Neuron (in vitro differentiated cells): ENCODE measurements around the gene SGMS1.

Experiments
- H2AFZ ChIP-seq: one replicate; pipeline ENCODE4 v1.6.1; 2013; ENCODE audit warnings: low read depth, mild to moderate bottlenecking, inconsistent platforms, low read length, moderate library complexity
- H3K27me3 ChIP-seq: one replicate; pipeline ENCODE4 v1.6.1; 2013; ENCODE audit warnings: low read length; ENCODE audit not compliant: insufficient read depth
- H3K36me3 ChIP-seq: one replicate; pipeline ENCODE4 v1.6.1; 2013; ENCODE audit warnings: low read length; ENCODE audit not compliant: insufficient read depth
- H3K4me1 ChIP-seq: one replicate; pipeline ENCODE4 v1.6.1; 2013; ENCODE audit warnings: low read length; ENCODE audit not compliant: insufficient read depth
- H3K4me3 ChIP-seq: 2 replicates; pipeline ENCODE4 v1.5.1; 2013; ENCODE audit warnings: mild to moderate bottlenecking, low read length, moderate library complexity
- H3K9me3 ChIP-seq: one replicate; pipeline ENCODE4 v1.6.1; 2013; ENCODE audit warnings: low read length

The SGMS1 gene

DNA sequence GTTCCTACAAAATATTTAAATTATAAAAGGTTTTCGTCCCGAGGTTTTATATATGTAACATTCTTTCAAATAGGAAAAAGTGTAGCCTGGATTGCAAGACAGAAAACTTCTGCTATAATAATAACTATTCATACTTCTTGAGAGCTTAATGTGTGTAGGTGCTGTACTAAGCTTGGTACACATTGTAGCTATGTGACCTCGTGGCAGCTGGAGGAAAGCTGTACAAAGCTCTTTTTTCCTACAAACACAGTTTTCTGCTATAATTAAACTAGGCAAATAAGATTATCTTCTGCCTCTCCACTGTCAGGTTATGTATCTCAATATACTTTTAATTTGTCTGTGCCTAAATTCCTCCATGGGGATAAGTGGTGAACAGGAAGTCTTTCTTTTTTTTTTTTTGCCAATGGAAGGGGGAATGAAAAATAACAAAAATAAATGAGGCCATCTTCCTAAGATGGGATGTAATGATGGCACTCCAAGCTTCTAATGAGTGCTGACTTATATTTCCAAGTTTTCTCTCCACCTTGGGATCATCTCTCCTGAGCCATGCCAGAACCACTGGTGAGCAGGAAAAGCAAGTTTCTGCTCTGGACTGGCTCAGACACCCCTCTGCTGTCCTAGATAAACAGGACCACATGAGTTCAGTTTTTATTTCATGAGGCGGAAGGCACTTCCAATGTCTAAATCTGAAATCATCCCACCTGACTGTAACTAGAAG, 9.9 kb downstream of the SGMS1 start:
- Histone ChIP-seq H3K4me3 (no peak overlapping the region), H3K9me3 (no peaks in the 10 kb centered on the region), H3K36me3 (no peaks in the 10 kb centered on the region), H2AFZ (no peak overlapping the region), H3K4me1 (no peaks in the 10 kb centered on the region), H3K27me3 (no peaks in the 10 kb centered on the region)

DNA sequence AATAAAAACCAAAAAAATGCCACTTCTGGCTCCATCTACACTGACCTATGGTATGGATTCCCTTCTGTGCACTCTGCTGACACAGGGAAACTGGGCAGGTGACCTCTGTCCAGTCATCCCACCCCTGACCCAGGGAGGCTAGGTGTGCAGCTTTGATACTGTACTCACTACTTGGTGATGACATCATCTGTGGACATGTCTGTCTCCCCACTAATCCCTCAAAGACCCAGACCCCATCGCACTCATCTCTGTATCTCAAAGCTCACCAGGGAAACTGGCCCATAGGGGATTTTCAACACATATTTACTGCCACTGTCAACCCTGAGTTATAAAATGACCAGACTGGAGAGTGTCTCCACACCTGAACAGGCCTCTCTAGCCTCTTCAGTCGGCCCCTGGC, 10.6 kb downstream of the SGMS1 start:
- H2AFZ ChIP-seq: no peak overlapping the region
- no peaks in the 10 kb centered on the region for H3K4me1 ChIP-seq
- no peak overlapping the region for H3K4me3 ChIP-seq
- H3K9me3 ChIP-seq: no peaks in the 10 kb centered on the region
- no peaks in the 10 kb centered on the region for H3K36me3 ChIP-seq
- no peaks in the 10 kb centered on the region for H3K27me3 ChIP-seq

DNA sequence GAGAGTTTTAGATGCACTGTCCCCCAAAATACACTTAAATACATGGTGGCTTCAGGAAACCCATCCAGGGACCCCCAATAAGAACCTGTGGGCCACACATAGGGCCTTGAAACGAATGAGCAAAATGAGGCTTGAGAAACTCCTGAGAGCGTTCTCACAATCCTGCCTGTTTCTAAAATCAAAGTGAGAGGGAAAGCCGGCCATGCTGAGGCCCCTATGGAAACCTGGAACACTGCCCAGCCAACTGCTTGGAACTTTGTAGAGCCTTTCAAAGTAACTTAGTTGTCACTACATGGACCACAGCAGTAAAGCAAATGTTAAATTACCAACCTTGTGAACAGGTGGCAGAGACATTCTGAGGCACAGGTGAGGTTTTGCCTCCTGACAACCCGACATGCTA, 13.4 kb downstream of the SGMS1 start:
- Histone ChIP-seq H3K27me3 (no peaks in the 10 kb centered on the region), H3K36me3 (no peaks in the 10 kb centered on the region), H2AFZ (no peak overlapping the region), H3K9me3 (no peaks in the 10 kb centered on the region), H3K4me1 (no peaks in the 10 kb centered on the region), H3K4me3 (no peak overlapping the region)

- Histone ChIP-seq H3K4me3 (no peak overlapping the region), H3K9me3 (no peaks in the 10 kb centered on the region), H3K4me1 (no peaks in the 10 kb centered on the region), H3K27me3 (no peaks in the 10 kb centered on the region), H2AFZ (no peak overlapping the region), H3K36me3 (no peaks in the 10 kb centered on the region)
These were observed 16.3 kb downstream of the SGMS1 start for GRCh38 chr10:50607356-50607925.

GRCh38 chr10:50605951-50606270, 17.8 kb downstream of the SGMS1 start:
- no peaks in the 10 kb centered on the region for H3K36me3 ChIP-seq
- H2AFZ ChIP-seq: no peak overlapping the region
- H3K4me3 ChIP-seq: no peak overlapping the region
- no peaks in the 10 kb centered on the region for H3K4me1 ChIP-seq
- H3K9me3 ChIP-seq: no peaks in the 10 kb centered on the region
- H3K27me3 ChIP-seq: no peaks in the 10 kb centered on the region

DNA sequence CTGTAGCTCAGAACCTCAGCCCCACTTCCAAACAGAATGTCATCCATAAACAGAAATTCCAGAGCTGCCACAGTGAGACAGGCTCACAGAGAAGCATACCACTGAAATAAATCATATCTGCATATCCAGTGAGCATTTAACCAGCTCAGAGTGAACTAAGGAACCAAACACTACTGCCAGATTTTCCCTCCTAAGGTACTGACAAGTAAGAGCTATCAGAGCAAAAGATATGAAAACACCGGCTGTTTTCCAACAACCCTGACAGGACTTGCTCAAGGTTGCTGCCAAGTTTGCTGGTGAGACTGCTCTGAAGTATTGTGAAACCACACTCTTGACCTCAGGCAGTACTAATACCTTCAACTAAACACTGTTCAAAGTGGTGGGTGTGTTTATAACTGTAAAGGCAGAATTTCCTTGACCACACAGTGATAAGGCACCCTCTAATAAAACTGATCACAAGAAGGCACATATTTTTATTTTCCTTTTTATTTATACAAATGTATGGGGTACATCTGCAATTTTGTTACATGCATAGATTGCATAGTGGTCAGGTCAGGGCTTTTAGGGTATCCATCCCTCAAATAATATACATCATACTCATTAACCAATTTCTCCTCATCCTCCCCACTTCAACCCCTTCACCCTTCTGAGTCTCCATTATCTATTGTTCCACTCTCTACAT, 18.3 kb downstream of the SGMS1 start:
- Histone ChIP-seq H3K9me3 (no peaks in the 10 kb centered on the region), H3K4me1 (no peaks in the 10 kb centered on the region), H3K27me3 (no peaks in the 10 kb centered on the region), H3K4me3 (no peak overlapping the region), H3K36me3 (no peaks in the 10 kb centered on the region), H2AFZ (no peak overlapping the region)

GRCh38 chr10:50604809-50605208, 18.9 kb downstream of the SGMS1 start:
- Histone ChIP-seq H3K4me1 (no peaks in the 10 kb centered on the region), H3K27me3 (no peaks in the 10 kb centered on the region), H3K4me3 (no peak overlapping the region), H3K9me3 (no peaks in the 10 kb centered on the region), H2AFZ (no peak overlapping the region), H3K36me3 (no peaks in the 10 kb centered on the region)

DNA sequence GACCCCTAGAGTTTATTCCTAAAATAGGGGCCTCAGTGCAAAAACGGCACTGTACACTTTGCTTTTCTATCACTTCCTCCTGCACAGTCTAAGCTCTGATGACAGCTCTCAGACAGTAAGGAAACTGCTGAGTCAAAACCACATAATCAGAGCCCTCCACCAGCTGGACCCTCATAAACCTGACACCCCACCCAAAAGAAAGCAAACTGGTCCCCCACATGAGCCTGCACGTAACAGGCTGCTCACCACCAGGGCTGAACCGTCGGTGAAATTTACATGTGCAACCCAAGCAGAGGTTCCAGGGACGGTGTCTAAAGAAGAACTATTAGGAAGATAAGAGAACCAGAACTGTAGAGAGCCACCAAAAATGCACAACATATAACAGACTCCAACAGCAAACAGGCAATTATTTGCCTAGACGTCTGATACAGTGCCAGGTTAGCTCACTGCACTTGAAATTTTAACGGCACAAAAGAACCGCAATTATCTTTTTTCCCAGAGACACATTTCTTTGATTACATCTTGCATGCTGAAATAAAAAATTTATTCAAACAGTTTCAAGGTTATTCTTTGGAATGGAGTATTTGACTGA, 19.6 kb downstream of the SGMS1 start:
- no peak overlapping the region for H3K4me3 ChIP-seq
- no peaks in the 10 kb centered on the region for H3K9me3 ChIP-seq
- no peak overlapping the region for H2AFZ ChIP-seq
- H3K36me3 ChIP-seq: no peaks in the 10 kb centered on the region
- H3K4me1 ChIP-seq: no peaks in the 10 kb centered on the region
- H3K27me3 ChIP-seq: no peaks in the 10 kb centered on the region

GRCh38 chr10:50603151-50603850, 20.5 kb downstream of the SGMS1 start:
- Histone ChIP-seq H3K9me3 (no peaks in the 10 kb centered on the region), H3K4me3 (no peak overlapping the region), H3K27me3 (no peaks in the 10 kb centered on the region), H2AFZ (no peak overlapping the region), H3K4me1 (no peaks in the 10 kb centered on the region), H3K36me3 (no peaks in the 10 kb centered on the region)

- no peaks in the 10 kb centered on the region for H3K9me3 ChIP-seq
- no peaks in the 10 kb centered on the region for H3K27me3 ChIP-seq
- H3K4me1 ChIP-seq: no peaks in the 10 kb centered on the region
- no peak overlapping the region for H3K4me3 ChIP-seq
- H2AFZ ChIP-seq: no peak overlapping the region
- no peaks in the 10 kb centered on the region for H3K36me3 ChIP-seq
These were observed 21.8 kb downstream of the SGMS1 start for GRCh38 chr10:50601974-50602373.

DNA sequence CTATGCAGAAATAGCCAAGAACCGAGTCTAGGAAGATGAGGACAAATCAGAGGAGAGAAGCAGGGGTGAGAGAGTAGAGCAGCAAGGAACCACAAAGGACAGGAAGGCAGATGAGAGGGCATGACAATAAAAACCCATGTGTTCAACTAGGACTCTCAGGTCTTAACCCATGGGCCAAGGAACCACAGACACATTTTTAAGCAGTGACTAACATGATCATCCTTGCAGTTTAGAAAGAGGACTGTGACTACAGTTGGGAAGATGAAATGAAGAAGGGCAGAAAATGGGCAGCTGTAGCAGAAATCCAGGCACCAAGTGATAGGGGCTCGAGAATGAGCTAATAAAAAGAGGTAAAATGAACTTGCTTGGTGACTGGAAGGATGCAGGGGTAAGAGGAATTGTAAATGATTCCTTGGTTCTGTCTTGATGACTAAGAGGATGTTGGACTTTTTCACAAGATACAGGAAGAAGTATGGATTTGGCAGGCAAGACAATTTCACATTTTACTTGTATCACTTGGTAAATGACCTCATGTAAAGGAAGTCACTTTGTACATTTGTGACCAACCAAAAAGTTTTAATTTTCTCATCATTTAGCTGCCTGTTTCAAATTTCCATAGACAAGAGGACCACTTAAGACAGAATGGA, 22.8 kb downstream of the SGMS1 start:
- H3K36me3 ChIP-seq: no peaks in the 10 kb centered on the region
- no peaks in the 10 kb centered on the region for H3K4me1 ChIP-seq
- no peak overlapping the region for H3K4me3 ChIP-seq
- H3K27me3 ChIP-seq: no peaks in the 10 kb centered on the region
- no peak overlapping the region for H2AFZ ChIP-seq
- no peaks in the 10 kb centered on the region for H3K9me3 ChIP-seq

DNA sequence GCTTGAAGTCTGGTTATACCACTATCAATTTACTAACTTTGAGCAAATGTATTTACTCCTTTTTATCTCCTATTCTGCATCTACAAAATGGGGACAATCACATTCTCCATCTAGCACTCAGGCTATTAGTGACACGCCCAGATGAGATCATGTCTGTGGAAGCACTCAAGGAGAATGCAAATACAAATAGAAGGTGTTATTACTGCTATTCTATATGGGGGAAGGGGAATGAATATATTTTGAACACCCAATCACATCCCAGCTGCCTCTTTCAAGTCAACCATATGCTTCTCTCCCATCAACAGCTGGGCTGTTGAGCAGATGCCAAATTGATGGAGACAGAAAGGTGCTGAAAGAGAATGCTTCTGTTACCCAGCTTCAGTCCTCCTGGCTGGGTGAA, 23.5 kb downstream of the SGMS1 start:
- no peaks in the 10 kb centered on the region for H3K36me3 ChIP-seq
- H3K4me3 ChIP-seq: no peak overlapping the region
- H2AFZ ChIP-seq: no peak overlapping the region

DNA sequence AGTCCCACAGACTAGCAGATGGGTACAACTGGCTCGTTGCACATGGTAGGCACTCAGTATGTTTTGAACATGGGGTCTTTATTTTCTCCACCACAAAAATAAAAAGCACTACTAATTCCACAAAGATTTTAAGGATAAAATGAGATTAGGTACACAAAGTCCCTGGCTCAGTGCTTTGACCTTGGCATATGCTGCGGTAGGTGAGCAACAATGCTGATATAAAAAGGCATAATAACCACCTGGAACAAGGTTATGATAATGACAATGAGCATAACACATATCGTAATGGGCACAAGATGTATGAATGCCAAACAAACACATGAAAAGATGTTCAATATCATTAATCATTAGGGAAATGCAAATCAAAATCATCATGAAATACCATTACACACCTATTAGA, 26.9 kb downstream of the SGMS1 start:
- Histone ChIP-seq H3K27me3 (no peaks in the 10 kb centered on the region), H3K9me3 (no peaks in the 10 kb centered on the region), H3K4me3 (no peak overlapping the region), H2AFZ (no peak overlapping the region), H3K36me3 (no peaks in the 10 kb centered on the region), H3K4me1 (no peaks in the 10 kb centered on the region)

More for the DNA sequence above, 23.5 kb downstream of the SGMS1 start:
- no peaks in the 10 kb centered on the region for H3K4me1 ChIP-seq
- H3K9me3 ChIP-seq: no peaks in the 10 kb centered on the region
- no peaks in the 10 kb centered on the region for H3K27me3 ChIP-seq
